Glomerular visceral epithelial cell (primary cell): ENCODE results near the gene PRM1.

Source experiments
- DNase-seq: peaks from one replicate; pipeline ENCODE4 v3.0.0-alpha.2; 2016; ENCODE audit errors: extremely low spot score

PRM1 gene

GRCh38 chr16:11280616-11281522 lies at the start of gene PRM1:
PRM1 (minus strand) TSS chr16:11281330; CDS start chr16:11281238, 92 bp downstream.
- DNase-seq = no peak

GRCh38 chr16:11330526-11331237 lies 49.6 kb upstream of the PRM1 start:
- no peak for DNase-seq

GRCh38 chr16:11329891-11330290 lies 48.8 kb upstream of the PRM1 start:
- DNase-seq = no peak

GRCh38 chr16:11329071-11329491 lies 48.0 kb upstream of the PRM1 start:
- DNase-seq = peak; percentile 25

- peak; percentile 93 for DNase-seq
Measured at GRCh38 chr16:11328172-11329070, 47.3 kb upstream of the PRM1 start.

- DNase-seq = no peak
Measured at GRCh38 chr16:11327277-11328171, 46.4 kb upstream of the PRM1 start.

- no peak for DNase-seq
Measured at GRCh38 chr16:11326737-11327276, 45.7 kb upstream of the PRM1 start.

GRCh38 chr16:11326084-11326736 lies 45.1 kb upstream of the PRM1 start:
- no peak for DNase-seq

GRCh38 chr16:11325404-11326083 lies 44.4 kb upstream of the PRM1 start:
- no peak for DNase-seq

GRCh38 chr16:11323551-11324336 lies 42.6 kb upstream of the PRM1 start:
- no peak for DNase-seq

GRCh38 chr16:11322823-11323222 lies 41.7 kb upstream of the PRM1 start:
- DNase-seq = no peak

GRCh38 chr16:11321662-11322061 lies 40.5 kb upstream of the PRM1 start:
- DNase-seq = no peak

- no peak for DNase-seq
Measured at GRCh38 chr16:11320170-11320569, 39.0 kb upstream of the PRM1 start.

GRCh38 chr16:11319529-11320146 lies 38.5 kb upstream of the PRM1 start:
- DNase-seq = peak; percentile 21

- DNase-seq = no peak
Measured at GRCh38 chr16:11318817-11319216, 37.7 kb upstream of the PRM1 start.

GRCh38 chr16:11316331-11317015 lies 35.3 kb upstream of the PRM1 start:
- DNase-seq = peak; percentile 72

- peak; percentile 99 for DNase-seq
Measured at GRCh38 chr16:11315510-11315909, 34.4 kb upstream of the PRM1 start.
